NK-92 (cell line): Measurements from ENCODE around the gene RFESD.
"Not testable (repeated sequence)": the region's sequence is repeated elsewhere in the genome, so short reads cannot be mapped to it uniquely, and the experiment has no call there.

Experiments used
- DNase-seq: peaks from one replicate; lab custom pipeline; 2025; ENCODE audit not compliant: unreplicated experiment; lab: John Stamatoyannopoulos, UW

RFESD gene

GRCh38 chr5:95706196-95706595, 59.6 kb downstream of the RFESD start:
- not testable (repeated sequence) for DNase-seq

GRCh38 chr5:95707055-95707454, 60.5 kb downstream of the RFESD start:
- no peak for DNase-seq
